SK-N-SH (cell line): ENCODE data around the gene LLGL1.

Experiments used
- CHD2 ChIP-seq: fragments of 150-350 bp; IDR thresholded peaks from 2 replicates; pipeline ENCODE4 v1.6.1; 2018; ENCODE audit warnings: low read length; ENCODE audit not compliant: partially characterized antibody
- GABPA ChIP-seq: IDR thresholded peaks from 2 replicates; pipeline ENCODE4 v1.4.0; 2012; ENCODE audit warnings: low read depth, mild to moderate bottlenecking
- NRF1 ChIP-seq: IDR thresholded peaks from 2 replicates; pipeline ENCODE4 v1.6.1; 2012; ENCODE audit warnings: low read depth, mild to moderate bottlenecking, low read length
- POLR2AphosphoS5 ChIP-seq: IDR thresholded peaks from 2 replicates; pipeline ENCODE4 v1.6.1; 2012; ENCODE audit warnings: low read depth, low read length
- RAD21 ChIP-seq: IDR thresholded peaks from 2 replicates; pipeline ENCODE4 v1.6.1; 2012; ENCODE audit warnings: mild to moderate bottlenecking, low read length
- SIN3A ChIP-seq: IDR thresholded peaks from 2 replicates; pipeline ENCODE4 v1.6.1; 2012; ENCODE audit warnings: low read depth, mild to moderate bottlenecking, low read length, moderate library complexity, borderline replicate concordance
- SMC3 ChIP-seq: IDR thresholded peaks from 2 replicates; pipeline ENCODE4 v1.6.1; 2012; ENCODE audit warnings: low read depth, low read length, improper control_type of control experiment
- TAF1 ChIP-seq: IDR thresholded peaks from 2 replicates; pipeline ENCODE4 v1.6.1; 2012; ENCODE audit warnings: low read depth, mild to moderate bottlenecking, low read length, moderate library complexity, borderline replicate concordance
- YY1 ChIP-seq: IDR thresholded peaks from 2 replicates; pipeline ENCODE4 v1.4.0; 2012; ENCODE audit warnings: low read depth, mild to moderate bottlenecking
- TF ChIP-seq, protein P1 (sequence below): fragments of 200-600 bp; sonication (generic); IDR thresholded peaks from 2 replicates; pipeline ENCODE4 v1.6.1; 2017; ENCODE audit warnings: antibody characterized with exemption, mild to moderate bottlenecking, moderate library complexity
- TF ChIP-seq, protein P2 (sequence below): IDR thresholded peaks from 2 replicates; pipeline ENCODE4 v1.4.0; 2012; ENCODE audit warnings: low read depth, borderline replicate concordance
- TF ChIP-seq, protein P3 (sequence below): IDR thresholded peaks from 2 replicates; pipeline ENCODE4 v1.6.1; 2012; ENCODE audit warnings: mild to moderate bottlenecking, low read depth, low read length, moderate library complexity

DNA sequence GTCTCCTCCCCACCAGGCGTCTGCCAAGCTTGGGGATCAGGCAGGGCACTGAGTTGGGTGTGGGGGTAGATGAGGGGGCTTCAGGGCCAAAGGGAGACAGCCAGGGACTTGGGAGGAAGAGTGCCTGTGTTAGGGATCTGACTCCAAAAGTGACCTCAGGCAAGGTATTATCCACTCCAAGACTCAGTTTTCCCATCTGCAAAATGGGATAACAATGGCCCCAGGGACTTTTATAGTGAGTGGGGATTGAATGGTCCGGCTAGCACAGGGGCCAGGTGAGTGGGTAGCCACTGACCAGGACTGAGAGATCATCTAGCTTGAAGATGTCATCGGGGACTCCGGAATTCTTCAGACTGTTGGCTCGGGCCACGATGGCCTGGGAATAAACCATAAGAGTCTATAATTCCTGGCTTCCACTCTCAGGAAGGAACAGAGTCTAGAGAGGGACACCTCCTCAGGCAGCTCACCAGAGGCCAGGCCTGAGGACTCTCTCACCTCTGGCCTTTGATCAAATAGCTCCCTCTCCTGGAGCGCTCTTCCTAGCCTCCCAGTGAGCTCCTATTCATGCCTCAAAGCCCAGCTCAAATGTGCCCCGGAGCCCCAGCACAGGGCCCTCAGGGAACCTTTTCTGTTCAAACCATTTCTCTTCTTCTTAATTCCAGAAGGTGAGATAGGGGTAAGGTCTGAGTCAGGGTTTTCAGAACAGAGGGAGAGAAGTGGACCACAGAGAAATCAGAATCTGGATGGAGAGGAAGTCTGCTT is 29.6 kb downstream of the LLGL1 start:
- TF ChIP-seq, protein P1, sequence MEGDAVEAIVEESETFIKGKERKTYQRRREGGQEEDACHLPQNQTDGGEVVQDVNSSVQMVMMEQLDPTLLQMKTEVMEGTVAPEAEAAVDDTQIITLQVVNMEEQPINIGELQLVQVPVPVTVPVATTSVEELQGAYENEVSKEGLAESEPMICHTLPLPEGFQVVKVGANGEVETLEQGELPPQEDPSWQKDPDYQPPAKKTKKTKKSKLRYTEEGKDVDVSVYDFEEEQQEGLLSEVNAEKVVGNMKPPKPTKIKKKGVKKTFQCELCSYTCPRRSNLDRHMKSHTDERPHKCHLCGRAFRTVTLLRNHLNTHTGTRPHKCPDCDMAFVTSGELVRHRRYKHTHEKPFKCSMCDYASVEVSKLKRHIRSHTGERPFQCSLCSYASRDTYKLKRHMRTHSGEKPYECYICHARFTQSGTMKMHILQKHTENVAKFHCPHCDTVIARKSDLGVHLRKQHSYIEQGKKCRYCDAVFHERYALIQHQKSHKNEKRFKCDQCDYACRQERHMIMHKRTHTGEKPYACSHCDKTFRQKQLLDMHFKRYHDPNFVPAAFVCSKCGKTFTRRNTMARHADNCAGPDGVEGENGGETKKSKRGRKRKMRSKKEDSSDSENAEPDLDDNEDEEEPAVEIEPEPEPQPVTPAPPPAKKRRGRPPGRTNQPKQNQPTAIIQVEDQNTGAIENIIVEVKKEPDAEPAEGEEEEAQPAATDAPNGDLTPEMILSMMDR, result no peak
- TF ChIP-seq, protein P2, sequence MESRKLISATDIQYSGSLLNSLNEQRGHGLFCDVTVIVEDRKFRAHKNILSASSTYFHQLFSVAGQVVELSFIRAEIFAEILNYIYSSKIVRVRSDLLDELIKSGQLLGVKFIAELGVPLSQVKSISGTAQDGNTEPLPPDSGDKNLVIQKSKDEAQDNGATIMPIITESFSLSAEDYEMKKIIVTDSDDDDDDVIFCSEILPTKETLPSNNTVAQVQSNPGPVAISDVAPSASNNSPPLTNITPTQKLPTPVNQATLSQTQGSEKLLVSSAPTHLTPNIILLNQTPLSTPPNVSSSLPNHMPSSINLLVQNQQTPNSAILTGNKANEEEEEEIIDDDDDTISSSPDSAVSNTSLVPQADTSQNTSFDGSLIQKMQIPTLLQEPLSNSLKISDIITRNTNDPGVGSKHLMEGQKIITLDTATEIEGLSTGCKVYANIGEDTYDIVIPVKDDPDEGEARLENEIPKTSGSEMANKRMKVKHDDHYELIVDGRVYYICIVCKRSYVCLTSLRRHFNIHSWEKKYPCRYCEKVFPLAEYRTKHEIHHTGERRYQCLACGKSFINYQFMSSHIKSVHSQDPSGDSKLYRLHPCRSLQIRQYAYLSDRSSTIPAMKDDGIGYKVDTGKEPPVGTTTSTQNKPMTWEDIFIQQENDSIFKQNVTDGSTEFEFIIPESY, result no peak
- TF ChIP-seq SMC3 (no peak), POLR2AphosphoS5 (no peak), YY1 (no peak), GABPA (no peak), TAF1 (no peak), SIN3A (no peak), NRF1 (no peak), RAD21 (no peak), CHD2 (no peak)
- TF ChIP-seq, protein P3, sequence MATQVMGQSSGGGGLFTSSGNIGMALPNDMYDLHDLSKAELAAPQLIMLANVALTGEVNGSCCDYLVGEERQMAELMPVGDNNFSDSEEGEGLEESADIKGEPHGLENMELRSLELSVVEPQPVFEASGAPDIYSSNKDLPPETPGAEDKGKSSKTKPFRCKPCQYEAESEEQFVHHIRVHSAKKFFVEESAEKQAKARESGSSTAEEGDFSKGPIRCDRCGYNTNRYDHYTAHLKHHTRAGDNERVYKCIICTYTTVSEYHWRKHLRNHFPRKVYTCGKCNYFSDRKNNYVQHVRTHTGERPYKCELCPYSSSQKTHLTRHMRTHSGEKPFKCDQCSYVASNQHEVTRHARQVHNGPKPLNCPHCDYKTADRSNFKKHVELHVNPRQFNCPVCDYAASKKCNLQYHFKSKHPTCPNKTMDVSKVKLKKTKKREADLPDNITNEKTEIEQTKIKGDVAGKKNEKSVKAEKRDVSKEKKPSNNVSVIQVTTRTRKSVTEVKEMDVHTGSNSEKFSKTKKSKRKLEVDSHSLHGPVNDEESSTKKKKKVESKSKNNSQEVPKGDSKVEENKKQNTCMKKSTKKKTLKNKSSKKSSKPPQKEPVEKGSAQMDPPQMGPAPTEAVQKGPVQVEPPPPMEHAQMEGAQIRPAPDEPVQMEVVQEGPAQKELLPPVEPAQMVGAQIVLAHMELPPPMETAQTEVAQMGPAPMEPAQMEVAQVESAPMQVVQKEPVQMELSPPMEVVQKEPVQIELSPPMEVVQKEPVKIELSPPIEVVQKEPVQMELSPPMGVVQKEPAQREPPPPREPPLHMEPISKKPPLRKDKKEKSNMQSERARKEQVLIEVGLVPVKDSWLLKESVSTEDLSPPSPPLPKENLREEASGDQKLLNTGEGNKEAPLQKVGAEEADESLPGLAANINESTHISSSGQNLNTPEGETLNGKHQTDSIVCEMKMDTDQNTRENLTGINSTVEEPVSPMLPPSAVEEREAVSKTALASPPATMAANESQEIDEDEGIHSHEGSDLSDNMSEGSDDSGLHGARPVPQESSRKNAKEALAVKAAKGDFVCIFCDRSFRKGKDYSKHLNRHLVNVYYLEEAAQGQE, result no peak
